ENCODE data around the gene TMPRSS7. TPM values are rescaled to one million over a fixed set of nuclear protein-coding genes. Genes with fewer than 3 reads are reported as not detected.
A peak's percentile ranks its signal among the peaks of the same experiment; 100 is the strongest.

TMPRSS7 gene
- total and polyA plus RNA-seq, 12 donors: not detected

DNA sequence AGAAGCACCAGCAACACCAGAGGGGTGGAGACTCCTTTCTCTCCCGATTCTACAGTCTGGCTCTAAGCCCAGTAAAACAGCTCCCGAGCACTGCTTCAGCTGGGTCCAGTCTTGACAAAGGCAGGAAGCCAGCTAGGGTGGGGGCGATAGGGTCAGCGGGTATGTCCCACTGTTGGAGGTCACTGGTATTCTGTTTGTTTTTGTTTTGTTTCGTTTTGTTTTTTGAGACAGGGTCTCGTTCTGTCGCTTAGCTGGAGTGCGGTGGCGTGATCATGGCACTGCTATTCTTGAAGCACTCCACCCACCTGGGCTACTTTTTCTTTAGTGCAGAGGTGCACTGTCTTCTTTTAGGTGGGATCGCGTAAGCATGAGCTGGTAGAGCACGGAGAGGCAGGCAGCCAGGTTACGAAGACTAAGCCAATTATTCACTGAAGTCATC lies 82.2 kb downstream of the TMPRSS7 start:
- H3K4me1 ChIP-seq: peaks cover 0 to 37% (median 16%) of the 10 kb centered on the region in 9 donors
- H3K4me3 ChIP-seq: peak overlapping the region in 9 of 10 donors; percentile 8 to 47 (median 35)
- ATAC-seq (peak; percentile 35 to 73 (median 58)), DNase-seq (peak; percentile 40 to 49)
- H3K27ac ChIP-seq: peak overlapping the region in 6 of 10 donors; percentile 2 to 59 (median 42)
- TF ChIP-seq, protein P1, sequence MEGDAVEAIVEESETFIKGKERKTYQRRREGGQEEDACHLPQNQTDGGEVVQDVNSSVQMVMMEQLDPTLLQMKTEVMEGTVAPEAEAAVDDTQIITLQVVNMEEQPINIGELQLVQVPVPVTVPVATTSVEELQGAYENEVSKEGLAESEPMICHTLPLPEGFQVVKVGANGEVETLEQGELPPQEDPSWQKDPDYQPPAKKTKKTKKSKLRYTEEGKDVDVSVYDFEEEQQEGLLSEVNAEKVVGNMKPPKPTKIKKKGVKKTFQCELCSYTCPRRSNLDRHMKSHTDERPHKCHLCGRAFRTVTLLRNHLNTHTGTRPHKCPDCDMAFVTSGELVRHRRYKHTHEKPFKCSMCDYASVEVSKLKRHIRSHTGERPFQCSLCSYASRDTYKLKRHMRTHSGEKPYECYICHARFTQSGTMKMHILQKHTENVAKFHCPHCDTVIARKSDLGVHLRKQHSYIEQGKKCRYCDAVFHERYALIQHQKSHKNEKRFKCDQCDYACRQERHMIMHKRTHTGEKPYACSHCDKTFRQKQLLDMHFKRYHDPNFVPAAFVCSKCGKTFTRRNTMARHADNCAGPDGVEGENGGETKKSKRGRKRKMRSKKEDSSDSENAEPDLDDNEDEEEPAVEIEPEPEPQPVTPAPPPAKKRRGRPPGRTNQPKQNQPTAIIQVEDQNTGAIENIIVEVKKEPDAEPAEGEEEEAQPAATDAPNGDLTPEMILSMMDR (IDR thresholded peaks at IDR 0.05): no peak
- H3K9me3 ChIP-seq: no peaks in the 10 kb centered on the region
- intact Hi-C loops (cut with DNase I): loop anchor here in 7 of 10 donors (10.0 kb wide), 5 partner anchors 168 to 418 kb away; partner anchors contain the start of gene SLC9C1 (in 2 of the 7)
- WGBS, 2 donors: 47 to 60% methylated on average over 13 of the region's 13 CpGs
- H3K36me3 ChIP-seq: peaks cover 0 to 5% (median 0%) of the 10 kb centered on the region in 9 donors
- no peaks in the 10 kb centered on the region for H3K27me3 ChIP-seq

DNA sequence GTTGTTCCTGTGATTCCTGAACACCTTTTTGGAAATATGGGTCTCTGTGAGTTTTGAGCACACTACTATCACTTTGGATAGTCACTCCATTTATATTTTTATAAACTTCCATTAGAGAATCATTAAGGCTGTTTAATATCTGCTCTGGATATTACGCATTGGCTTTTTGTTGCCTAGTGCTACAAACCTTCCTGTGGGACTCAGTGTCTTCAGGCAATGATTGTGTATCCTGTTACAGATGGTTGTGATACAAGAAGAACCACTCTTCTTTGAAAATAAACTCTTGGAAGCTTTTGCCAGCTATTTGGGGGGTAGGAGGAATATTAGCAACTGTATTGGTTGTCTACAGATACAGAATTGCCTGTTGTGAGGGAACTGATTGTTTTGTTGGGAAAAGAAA lies 82.9 kb downstream of the TMPRSS7 start:
- no peaks in the 10 kb centered on the region for H3K27me3 ChIP-seq
- peak overlapping the region in 5 of 10 donors; percentile 32 to 59 (median 45) for H3K27ac ChIP-seq
- intact Hi-C loops (cut with DNase I): loop anchor here in 7 of 10 donors (10.0 kb wide), 5 partner anchors 167 to 417 kb away; partner anchors contain the start of gene SLC9C1 (in 2 of the 7)
- peaks cover 0 to 5% (median 0%) of the 10 kb centered on the region in 9 donors for H3K36me3 ChIP-seq
- no peaks in the 10 kb centered on the region for H3K9me3 ChIP-seq
- DNase-seq: no peak
- TF ChIP-seq, protein P1 (IDR thresholded peaks at IDR 0.05): no peak
- no peak for ATAC-seq
- peaks cover 0 to 37% (median 16%) of the 10 kb centered on the region in 9 donors for H3K4me1 ChIP-seq
- H3K4me3 ChIP-seq: no peak overlapping the region
- WGBS, 2 donors: 85 to 89% methylated on average over 1 of the region's 1 CpG

DNA sequence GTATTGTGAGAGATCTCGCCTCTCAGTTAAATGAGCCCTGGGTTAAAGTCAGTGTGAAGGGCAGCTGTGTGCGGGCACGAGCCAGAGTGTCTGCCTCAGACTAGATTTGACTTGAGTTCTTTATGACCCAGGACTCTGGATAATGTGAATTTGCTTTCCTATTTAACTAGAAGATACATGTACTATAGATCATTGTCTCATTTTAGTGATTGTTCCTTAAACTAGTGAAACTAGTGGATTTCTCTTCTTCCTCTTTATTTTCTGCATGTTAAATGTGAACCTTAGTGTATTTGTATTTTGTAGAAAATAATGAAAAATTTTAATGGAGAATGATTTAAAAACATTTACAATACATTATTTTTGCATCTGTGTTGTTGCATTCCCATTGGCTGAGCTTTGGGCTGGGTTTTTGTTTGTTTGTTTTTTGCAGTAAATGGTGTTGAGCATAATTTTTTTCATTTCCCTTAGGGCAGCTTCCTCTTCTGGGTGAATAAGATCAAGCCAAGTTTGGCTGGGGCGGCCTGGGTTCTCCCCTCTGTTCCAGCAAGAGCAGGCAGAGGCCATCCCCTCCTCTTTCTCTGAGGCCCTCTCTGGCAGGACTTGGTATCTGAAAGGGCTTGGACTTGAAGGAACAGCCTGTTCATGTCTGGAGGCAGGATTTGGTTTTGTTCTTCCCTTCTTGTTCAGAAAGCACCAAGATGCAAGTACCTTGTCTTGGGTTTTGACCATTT lies 83.5 kb downstream of the TMPRSS7 start:
- Histone ChIP-seq H3K4me3 (no peak overlapping the region), H3K36me3 (peaks cover 0 to 5% (median 0%) of the 10 kb centered on the region in 9 donors), H3K27ac (peak overlapping the region in 2 of 10 donors; percentile 22 to 55), H3K4me1 (peaks cover 0 to 37% (median 16%) of the 10 kb centered on the region in 9 donors), H3K27me3 (no peaks in the 10 kb centered on the region), H3K9me3 (no peaks in the 10 kb centered on the region)
- TF ChIP-seq, protein P1 (IDR thresholded peaks at IDR 0.05): no peak
- DNase-seq (no peak), ATAC-seq (peak in 2 of 8 donors; percentile 28 to 54)
- intact Hi-C loops (cut with DNase I): loop anchor here in 7 of 10 donors (10.0 kb wide), 5 partner anchors 167 to 417 kb away; partner anchors contain the start of gene SLC9C1 (in 2 of the 7)
- 93 to 95% methylated on average over 4 of the region's 4 CpGs for WGBS, 2 donors

DNA sequence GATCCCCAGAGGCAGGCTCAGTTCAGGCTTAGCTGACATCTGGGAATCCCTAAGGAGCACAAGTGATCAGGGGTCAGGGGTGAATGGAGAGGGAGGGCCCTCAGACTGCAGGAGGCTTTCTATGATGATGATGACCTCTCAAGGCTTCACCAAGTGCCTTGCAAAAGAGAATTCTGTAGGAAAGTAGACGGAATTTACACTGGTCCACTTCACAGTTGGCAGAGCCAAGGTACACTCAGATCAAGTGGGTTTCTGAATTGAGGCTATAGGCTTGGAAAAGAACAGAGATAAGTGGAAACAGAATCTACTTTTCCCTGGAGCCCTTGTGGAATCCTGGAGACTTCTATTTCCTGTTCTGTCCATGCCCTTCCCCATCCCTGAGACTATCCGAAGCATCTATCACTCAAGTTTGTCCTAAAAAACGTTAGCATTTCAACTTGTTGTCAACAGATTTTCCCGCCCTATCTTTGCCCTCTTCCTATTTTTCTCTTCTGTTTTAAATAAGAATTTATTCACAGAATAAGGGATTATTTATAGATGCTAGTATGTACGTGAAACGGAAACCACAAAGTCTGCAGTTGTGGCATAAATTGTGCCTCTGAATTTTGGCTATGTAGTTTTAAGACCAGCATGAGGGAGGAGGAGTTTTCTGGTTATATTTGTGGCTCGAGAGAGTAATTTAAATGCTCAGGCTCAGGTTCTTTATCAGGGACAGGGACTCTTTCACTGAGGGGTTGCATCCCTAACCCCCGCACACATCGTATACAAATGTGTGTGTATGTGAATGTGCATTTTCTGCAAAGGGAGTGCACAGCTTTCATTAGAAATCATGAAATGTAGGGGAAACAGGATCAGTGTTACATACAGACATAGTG lies 85.7 kb downstream of the TMPRSS7 start:
- Histone ChIP-seq H3K4me1 (peaks cover 0 to 37% (median 16%) of the 10 kb centered on the region in 9 donors), H3K27me3 (no peaks in the 10 kb centered on the region), H3K9me3 (no peaks in the 10 kb centered on the region), H3K27ac (no peak overlapping the region), H3K4me3 (no peak overlapping the region), H3K36me3 (no peaks in the 10 kb centered on the region)
- DNase-seq (no peak), ATAC-seq (peak in 1 of 8 donors; percentile 7)
- TF ChIP-seq, protein P1 (IDR thresholded peaks at IDR 0.05): no peak
- WGBS, 2 donors: 69 to 74% methylated on average over 9 of the region's 9 CpGs
- intact Hi-C loops (cut with DNase I): loop anchor here in 8 of 10 donors (5.0 to 10.0 kb wide), 6 partner anchors 165 to 415 kb away; partner anchors contain the start of gene SLC9C1 (in 2 of the 8)
